HepG2 (cell line): Measurements from ENCODE around the gene NAT9. TPM values are rescaled to one million over a fixed set of nuclear protein-coding genes. Genes with fewer than 3 reads are reported as not detected.

ENCODE experiments used
- CREM ChIP-seq, 2 experiments: sonication (generic) in 1 of 2; formaldehyde crosslinking in 1 of 2; IDR thresholded peaks; 2 replicates each; pipeline versions ENCODE4 v1.4.0 to v1.6.1; 2016 to 2020; ENCODE audit warnings: antibody characterized with exemption in 1 of 2, mild to moderate bottlenecking in 1 of 2, missing genetic modification reagents in 1 of 2
- FOXA3 ChIP-seq: IDR thresholded peaks from 2 replicates; pipeline ENCODE4 v1.6.1; 2016; ENCODE audit warnings: missing genetic modification reagents, missing compliant biosample characterization
- GPBP1L1 ChIP-seq: sonication (generic); formaldehyde crosslinking; IDR thresholded peaks from 2 replicates; pipeline ENCODE4 v1.5.0; 2020; ENCODE audit warnings: mild to moderate bottlenecking, missing genetic modification reagents
- PAXIP1 ChIP-seq: sonication (generic); formaldehyde crosslinking; conservative IDR thresholded peaks from 2 replicates; pipeline ENCODE4 v1.4.0; 2020; ENCODE audit warnings: mild to moderate bottlenecking, missing genetic modification reagents, moderate library complexity
- RAD21 ChIP-seq: fragments of 450-650 bp; formaldehyde crosslinking; IDR thresholded peaks from 2 replicates; pipeline ENCODE4 v1.5.0; 2020; ENCODE audit warnings: mild to moderate bottlenecking
- SCMH1 ChIP-seq: sonication (generic); formaldehyde crosslinking; IDR thresholded peaks from 2 replicates; pipeline ENCODE4 v1.9.0; 2021; ENCODE audit warnings: missing genetic modification reagents, mild to moderate bottlenecking, borderline replicate concordance
- SRSF4 ChIP-seq: fragments of 200-400 bp; formaldehyde crosslinking; IDR thresholded peaks from one replicate; pipeline ENCODE4 v1.6.1; 2018; ENCODE audit warnings: mild to moderate bottlenecking, low read depth, low read length, moderate library complexity; ENCODE audit not compliant: poor library complexity, severe bottlenecking
- TBX2 ChIP-seq: sonication (generic); formaldehyde crosslinking; IDR thresholded peaks from 2 replicates; pipeline ENCODE4 v1.5.0; 2020; ENCODE audit warnings: missing genetic modification reagents, mild to moderate bottlenecking, borderline replicate concordance
- ZBTB3 ChIP-seq: sonication (generic); formaldehyde crosslinking; IDR thresholded peaks from 2 replicates; pipeline ENCODE4 v1.4.0; 2020; ENCODE audit warnings: low read depth, mild to moderate bottlenecking, moderate library complexity, missing genetic modification reagents, borderline replicate concordance
- ZBTB39 ChIP-seq: sonication (generic); formaldehyde crosslinking; IDR thresholded peaks from 2 replicates; pipeline ENCODE4 v1.5.0; 2020; ENCODE audit warnings: missing genetic modification reagents
- ZNF142 ChIP-seq: sonication (generic); formaldehyde crosslinking; IDR thresholded peaks from 2 replicates; pipeline ENCODE4 v1.4.0; 2020; ENCODE audit warnings: missing genetic modification reagents
- ZNF629 ChIP-seq: sonication (generic); formaldehyde crosslinking; conservative IDR thresholded peaks from 2 replicates; pipeline ENCODE4 v1.5.0; 2020; ENCODE audit warnings: missing genetic modification reagents
- ZNF672 ChIP-seq: sonication (generic); formaldehyde crosslinking; IDR thresholded peaks from 2 replicates; pipeline ENCODE4 v1.8.1; 2022; ENCODE audit warnings: missing genetic modification reagents
- ZNF7 ChIP-seq: IDR thresholded peaks from 2 replicates; pipeline ENCODE4 v1.6.1; 2016; ENCODE audit warnings: missing biosample characterization, missing genetic modification reagents
- ZNF792 ChIP-seq: IDR thresholded peaks from 2 replicates; pipeline ENCODE4 v1.6.1; 2016
- polyA plus RNA-seq, 8 experiments: library from polyadenylated mRNA; depleted of rRNA in 3 of 8; stranded (reverse) in 7 of 8; unstranded in 1 of 8; fragments of >200 nt; fragmentation: Illumina TruSeq in 4 of 8; extraction: Trizol in 4 of 8; gene quantifications; 2 replicates each; pipeline versions ENCODE4 v1.2.1 to v1.2.3, GENCODE V29; 2011 to 2016; ENCODE audit warnings: low read depth in 4 of 8, missing spikeins in 1 of 8, mixed read lengths in 1 of 8; ENCODE audit not compliant: insufficient read depth in 1 of 8
- total RNA-seq, 5 experiments: library from RNA; depleted of rRNA; stranded (reverse); fragments of >200 nt; fragmentation: Illumina TruSeq; extraction: Trizol; gene quantifications; 2 replicates each; pipeline ENCODE4 v1.2.3, GENCODE V29; 2016; ENCODE audit warnings: low read depth in 1 of 5

Gene NAT9
- total and polyA plus RNA-seq, 2 of the 13 experiments (the other 11 are each of a cell fraction or from before 2014, with no cell fraction given), result 39.7 to 44.2 TPM

- TF ChIP-seq ZNF142 (CRISPR knock-in tag) (no peak), TBX2 (CRISPR knock-in tag) (peak; percentile 40; the same call in 1 of the 2 replicates), RAD21 (CRISPR knock-in tag) (no peak), CREM (IDR thresholded peaks at IDR 0.05) (no peak), CREM (CRISPR knock-in tag; IDR thresholded peaks at IDR 0.05) (no peak), ZNF7 (CRISPR knock-in tag) (no peak), ZBTB39 (CRISPR knock-in tag) (no peak), ZBTB3 (CRISPR knock-in tag) (no peak), SRSF4 (no peak), SCMH1 (CRISPR knock-in tag) (no peak), FOXA3 (peak; percentile 59), ZNF629 (no peak), ZNF792 (no peak), GPBP1L1 (CRISPR knock-in tag) (no peak), PAXIP1 (no peak; the same call in 1 of the 2 replicates), ZNF672 (CRISPR knock-in tag) (no peak)
Measured at GRCh38 chr17:74757931-74758847, 18.0 kb downstream of the NAT9 start (continued).
